ENCODE measurements around the gene RAD51B.

Gene RAD51B

DNA sequence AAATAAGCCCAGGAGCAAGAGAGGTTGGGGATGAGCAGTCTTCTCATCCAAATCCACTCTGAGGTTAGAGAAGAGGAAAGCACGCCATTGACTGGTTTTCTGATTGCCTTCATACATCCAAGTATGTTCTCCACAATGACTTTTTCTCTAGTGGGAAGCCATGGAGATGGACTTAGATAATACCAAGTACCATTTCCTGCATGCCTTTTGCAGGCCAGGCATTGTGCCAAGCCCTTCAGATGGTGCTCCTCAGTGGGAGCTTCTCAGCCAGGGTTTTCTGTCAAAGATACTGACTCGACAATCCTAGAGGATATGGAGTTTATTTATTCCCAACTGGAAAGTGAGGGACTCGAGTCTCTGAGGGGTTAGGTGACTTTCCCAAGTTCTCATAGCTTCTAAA is 755.3 kb downstream of the RAD51B start:
- no peak for DNase-seq (ENCODE audit: low read depth in 1 of 2, low spot score in 1 of 2)
- Histone ChIP-seq H3K27me3 (ENCODE audit: insufficient read depth, poor library complexity, severe bottlenecking) (no peaks in the 10 kb centered on the region), H3K4me3 (replicated peaks; ENCODE audit: insufficient read depth, low read length) (no peak overlapping the region), H3K27ac (replicated peaks) (no peak overlapping the region)
- TF ChIP-seq, protein P1, sequence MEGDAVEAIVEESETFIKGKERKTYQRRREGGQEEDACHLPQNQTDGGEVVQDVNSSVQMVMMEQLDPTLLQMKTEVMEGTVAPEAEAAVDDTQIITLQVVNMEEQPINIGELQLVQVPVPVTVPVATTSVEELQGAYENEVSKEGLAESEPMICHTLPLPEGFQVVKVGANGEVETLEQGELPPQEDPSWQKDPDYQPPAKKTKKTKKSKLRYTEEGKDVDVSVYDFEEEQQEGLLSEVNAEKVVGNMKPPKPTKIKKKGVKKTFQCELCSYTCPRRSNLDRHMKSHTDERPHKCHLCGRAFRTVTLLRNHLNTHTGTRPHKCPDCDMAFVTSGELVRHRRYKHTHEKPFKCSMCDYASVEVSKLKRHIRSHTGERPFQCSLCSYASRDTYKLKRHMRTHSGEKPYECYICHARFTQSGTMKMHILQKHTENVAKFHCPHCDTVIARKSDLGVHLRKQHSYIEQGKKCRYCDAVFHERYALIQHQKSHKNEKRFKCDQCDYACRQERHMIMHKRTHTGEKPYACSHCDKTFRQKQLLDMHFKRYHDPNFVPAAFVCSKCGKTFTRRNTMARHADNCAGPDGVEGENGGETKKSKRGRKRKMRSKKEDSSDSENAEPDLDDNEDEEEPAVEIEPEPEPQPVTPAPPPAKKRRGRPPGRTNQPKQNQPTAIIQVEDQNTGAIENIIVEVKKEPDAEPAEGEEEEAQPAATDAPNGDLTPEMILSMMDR (IDR thresholded peaks at IDR 0.05; ENCODE audit: insufficient read depth, low read length), result no peak
- TF ChIP-seq GABPA (IDR thresholded peaks at IDR 0.05; ENCODE audit: low read depth) (no peak), POLR2AphosphoS5 (IDR thresholded peaks at IDR 0.05; ENCODE audit: low read depth) (no peak), SPI1 (IDR thresholded peaks at IDR 0.05; ENCODE audit: borderline replicate concordance, low read depth) (no peak)
- TF ChIP-seq, protein P2, sequence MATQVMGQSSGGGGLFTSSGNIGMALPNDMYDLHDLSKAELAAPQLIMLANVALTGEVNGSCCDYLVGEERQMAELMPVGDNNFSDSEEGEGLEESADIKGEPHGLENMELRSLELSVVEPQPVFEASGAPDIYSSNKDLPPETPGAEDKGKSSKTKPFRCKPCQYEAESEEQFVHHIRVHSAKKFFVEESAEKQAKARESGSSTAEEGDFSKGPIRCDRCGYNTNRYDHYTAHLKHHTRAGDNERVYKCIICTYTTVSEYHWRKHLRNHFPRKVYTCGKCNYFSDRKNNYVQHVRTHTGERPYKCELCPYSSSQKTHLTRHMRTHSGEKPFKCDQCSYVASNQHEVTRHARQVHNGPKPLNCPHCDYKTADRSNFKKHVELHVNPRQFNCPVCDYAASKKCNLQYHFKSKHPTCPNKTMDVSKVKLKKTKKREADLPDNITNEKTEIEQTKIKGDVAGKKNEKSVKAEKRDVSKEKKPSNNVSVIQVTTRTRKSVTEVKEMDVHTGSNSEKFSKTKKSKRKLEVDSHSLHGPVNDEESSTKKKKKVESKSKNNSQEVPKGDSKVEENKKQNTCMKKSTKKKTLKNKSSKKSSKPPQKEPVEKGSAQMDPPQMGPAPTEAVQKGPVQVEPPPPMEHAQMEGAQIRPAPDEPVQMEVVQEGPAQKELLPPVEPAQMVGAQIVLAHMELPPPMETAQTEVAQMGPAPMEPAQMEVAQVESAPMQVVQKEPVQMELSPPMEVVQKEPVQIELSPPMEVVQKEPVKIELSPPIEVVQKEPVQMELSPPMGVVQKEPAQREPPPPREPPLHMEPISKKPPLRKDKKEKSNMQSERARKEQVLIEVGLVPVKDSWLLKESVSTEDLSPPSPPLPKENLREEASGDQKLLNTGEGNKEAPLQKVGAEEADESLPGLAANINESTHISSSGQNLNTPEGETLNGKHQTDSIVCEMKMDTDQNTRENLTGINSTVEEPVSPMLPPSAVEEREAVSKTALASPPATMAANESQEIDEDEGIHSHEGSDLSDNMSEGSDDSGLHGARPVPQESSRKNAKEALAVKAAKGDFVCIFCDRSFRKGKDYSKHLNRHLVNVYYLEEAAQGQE (IDR thresholded peaks at IDR 0.05; ENCODE audit: insufficient replicate concordance, low read depth), result no peak

DNA sequence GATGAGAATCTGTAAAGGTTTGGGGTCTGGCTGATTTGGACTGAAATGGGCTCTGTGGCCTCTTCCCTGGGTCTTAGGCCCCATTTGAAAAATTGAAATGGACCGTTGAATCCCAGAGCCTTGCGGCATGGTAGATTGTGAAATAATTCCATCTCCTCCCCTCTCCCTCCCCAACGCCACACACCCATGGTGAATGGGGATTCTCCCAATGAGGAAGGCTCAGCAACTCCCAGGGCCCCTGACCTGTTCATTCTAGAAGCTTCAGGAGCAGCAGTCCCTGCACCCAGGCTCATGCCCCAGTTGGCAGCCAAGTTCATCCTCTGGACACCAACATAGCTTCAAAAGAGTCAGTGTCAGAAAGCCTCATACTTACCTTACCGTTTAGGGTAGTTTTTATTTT is 755.8 kb downstream of the RAD51B start:
- Histone ChIP-seq H3K27ac (replicated peaks) (no peak overlapping the region), H3K4me3 (replicated peaks; ENCODE audit: insufficient read depth, low read length) (no peak overlapping the region), H3K27me3 (ENCODE audit: insufficient read depth, poor library complexity, severe bottlenecking) (no peaks in the 10 kb centered on the region)
- no peak for DNase-seq (ENCODE audit: low read depth in 1 of 2, low spot score in 1 of 2)
- TF ChIP-seq, protein P1 (IDR thresholded peaks at IDR 0.05; ENCODE audit: insufficient read depth, low read length), result no peak
- TF ChIP-seq, protein P2 (IDR thresholded peaks at IDR 0.05; ENCODE audit: insufficient replicate concordance, low read depth), result no peak
- no peak for TF ChIP-seq POLR2AphosphoS5 (IDR thresholded peaks at IDR 0.05; ENCODE audit: low read depth)
- TF ChIP-seq SPI1 (IDR thresholded peaks at IDR 0.05; ENCODE audit: borderline replicate concordance, low read depth), result no peak
- TF ChIP-seq GABPA (IDR thresholded peaks at IDR 0.05; ENCODE audit: low read depth), result no peak

DNA sequence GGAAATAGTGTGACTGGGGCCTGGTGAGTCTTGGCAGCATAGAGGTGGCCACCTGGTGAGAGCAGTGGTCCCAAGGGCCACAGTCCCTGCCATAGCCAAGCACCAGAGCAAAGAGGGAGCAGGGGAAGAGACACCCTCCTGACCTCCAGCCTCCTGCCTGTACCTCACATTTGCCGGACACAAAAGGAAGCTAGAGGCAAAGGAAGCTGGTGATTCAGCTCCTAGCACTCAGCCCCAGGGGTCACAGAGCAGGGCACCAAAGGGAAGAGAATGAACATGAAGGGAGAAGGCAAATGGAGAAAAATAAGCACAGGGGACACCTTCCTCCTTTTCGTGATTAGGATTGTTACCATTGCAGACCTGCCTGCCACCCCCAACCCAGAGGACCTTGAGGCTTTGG is 756.5 kb downstream of the RAD51B start:
- no peak for DNase-seq (ENCODE audit: low read depth in 1 of 2, low spot score in 1 of 2)
- no peak overlapping the region for H3K27ac ChIP-seq (replicated peaks)
- TF ChIP-seq POLR2AphosphoS5 (IDR thresholded peaks at IDR 0.05; ENCODE audit: low read depth), result no peak
- TF ChIP-seq SPI1 (IDR thresholded peaks at IDR 0.05; ENCODE audit: borderline replicate concordance, low read depth), result no peak
- TF ChIP-seq, protein P1 (IDR thresholded peaks at IDR 0.05; ENCODE audit: insufficient read depth, low read length), result no peak
- TF ChIP-seq, protein P2 (IDR thresholded peaks at IDR 0.05; ENCODE audit: insufficient replicate concordance, low read depth), result no peak
- TF ChIP-seq GABPA (IDR thresholded peaks at IDR 0.05; ENCODE audit: low read depth), result no peak

More for the DNA sequence above, 756.5 kb downstream of the RAD51B start:
- Histone ChIP-seq H3K4me3 (replicated peaks; ENCODE audit: insufficient read depth, low read length) (no peak overlapping the region), H3K27me3 (ENCODE audit: insufficient read depth, poor library complexity, severe bottlenecking) (no peaks in the 10 kb centered on the region)

All from HL-60 (cell line).